ENCODE data around the gene DNMBP. TPM values are rescaled to one million over a fixed set of nuclear protein-coding genes. Genes with fewer than 3 reads are reported as not detected.

The DNMBP gene
- total and polyA plus RNA-seq, 2 of the 8 experiments (the other 6 are each of a cell fraction or from before 2014, with no cell fraction given): 19.1 to 26.4 TPM

DNA sequence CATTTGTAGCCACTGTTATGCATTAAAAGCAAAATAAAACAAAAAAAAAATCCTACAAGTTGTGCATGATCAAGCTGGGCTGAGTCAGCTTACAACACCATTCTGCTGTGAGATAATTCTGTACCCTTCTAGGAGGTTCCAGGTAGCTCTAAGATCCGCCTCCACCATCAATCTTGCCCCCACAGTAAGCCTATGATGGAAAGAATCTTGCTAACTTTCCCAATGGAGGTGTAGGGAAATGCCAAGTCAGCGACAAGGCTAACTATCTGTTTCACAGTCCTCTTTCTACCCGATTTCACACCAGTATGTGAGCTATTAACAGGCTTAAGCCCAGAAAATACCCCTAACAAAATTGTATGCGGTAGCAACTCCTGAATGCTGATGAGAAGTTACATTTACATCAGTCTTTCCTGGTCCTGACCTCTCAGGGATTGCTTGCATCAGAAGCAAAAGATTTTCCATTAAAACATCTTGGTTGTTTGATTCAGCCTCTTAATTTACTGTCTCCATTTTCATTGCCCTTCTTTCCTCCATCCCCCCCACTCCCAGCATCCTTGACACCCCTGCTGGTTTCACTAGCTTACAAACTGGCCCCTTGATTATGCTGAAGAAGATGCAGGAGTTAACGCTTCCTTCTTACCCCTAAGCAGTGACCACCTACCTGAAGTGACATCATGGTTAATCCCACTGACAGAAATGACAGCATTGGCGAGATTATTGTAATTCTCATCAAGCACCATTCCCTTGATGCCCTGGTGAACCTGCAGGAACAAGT lies 44.1 kb upstream of the DNMBP start:
- CTCF ChIA-PET (ENCODE audit: partially characterized antibody): interaction anchor here (0.9 to 1.4 kb wide), 5 partner anchors 9 to 204 kb away, joined by 3 to 6 read pairs (median 3); no protein-coding TSS in a partner anchor
- peak; percentile 32 for FAIRE-seq
- DNase-seq (ENCODE audit: low read depth in 1 of 2, low spot score in 2 of 2): no peak

More for the DNA sequence above, 44.1 kb upstream of the DNMBP start:
- TF ChIP-seq MAFK (IDR thresholded peaks at IDR 0.05; ENCODE audit: low read depth, low read length) (peak; percentile 53; the same call in 1 of the 2 replicates), CBX5 (IDR thresholded peaks at IDR 0.05; ENCODE audit: low read depth, low read length) (no peak)
- no peaks in the 10 kb centered on the region for H3K79me2 ChIP-seq (ENCODE audit: control insufficient read depth in 1 of 2, insufficient read depth in 2 of 2, low read length in 2 of 2)
- H3K36me3 ChIP-seq (ENCODE audit: control insufficient read depth in 2 of 4, insufficient read depth in 4 of 4, low read length in 3 of 4): no peaks in the 10 kb centered on the region
- WGBS, 2 experiments (ENCODE audit: extremely low coverage in 1 of 2, insufficient coverage in 1 of 2, insufficient read length in 1 of 2, insufficient replicate concordance in 2 of 2, low coverage in 1 of 2, low lambda C conversion rate in 2 of 2, missing lambda C conversion rate in 1 of 2): 81% methylated on average over 6 of the region's 6 CpGs; no CpG with 5 or more reads in 1 of the 2 experiments
- no peak overlapping the region for H3K14ac ChIP-seq (ENCODE audit: insufficient read length)
- H2BK15ac ChIP-seq (ENCODE audit: low read length): no peak overlapping the region
- no peak overlapping the region for H3K4me2 ChIP-seq (ENCODE audit: insufficient read depth in 1 of 2, low read depth in 2 of 2, low read length in 2 of 2)
- no peaks in the 10 kb centered on the region for H3K79me1 ChIP-seq (ENCODE audit: low read depth, low read length)
- H3K4me3 ChIP-seq (ENCODE audit: extremely low read depth in 1 of 4, insufficient read depth in 2 of 4, low read depth in 3 of 4, low read length in 4 of 4): no peak overlapping the region
- no peak overlapping the region for H2BK12ac ChIP-seq (ENCODE audit: low read depth, low read length)
- H3K27me3 ChIP-seq (replicated peaks in 1 of 4; ENCODE audit: control insufficient read depth in 3 of 4, extremely low read depth in 1 of 4, insufficient read depth in 3 of 4, low read length in 3 of 4): no peaks in the 10 kb centered on the region
- no peak overlapping the region for H4K8ac ChIP-seq (ENCODE audit: extremely low read depth, insufficient read depth, low read length)
- H4K91ac ChIP-seq (replicated peaks; ENCODE audit: insufficient read length, low read length): no peak overlapping the region
- no peak overlapping the region for H3K56ac ChIP-seq (replicated peaks; ENCODE audit: insufficient read length, low read depth, low read length)
- peaks cover 2 to 3% of the 10 kb centered on the region in 2 experiments; a peak in 2 of 4 replicates for H3K9me3 ChIP-seq (ENCODE audit: insufficient read depth in 2 of 2, low read depth in 1 of 2, low read length in 1 of 2)
- H2BK20ac ChIP-seq (ENCODE audit: low read length): no peak overlapping the region
- H3K23ac ChIP-seq (ENCODE audit: insufficient read length): no peak overlapping the region
- no peak overlapping the region for H2AK5ac ChIP-seq (ENCODE audit: low read depth, low read length)
- no peak overlapping the region for H2BK120ac ChIP-seq (replicated peaks; ENCODE audit: low read depth, low read length)
- H3K27ac ChIP-seq (ENCODE audit: low read depth, low read length): no peak overlapping the region
- H2BK5ac ChIP-seq (ENCODE audit: low read depth, low read length): no peak overlapping the region
- H2AFZ ChIP-seq (ENCODE audit: low read length): peak overlapping the region; percentile 70
- H3K9ac ChIP-seq (replicated peaks in 1 of 4; ENCODE audit: extremely low read depth in 1 of 4, low read depth in 3 of 4, low read length in 3 of 4): no peak overlapping the region
- POLR2A ChIA-PET (ENCODE audit: partially characterized antibody): interaction anchor here (0.6 kb wide), 1 partner anchor 41 kb away, joined by 3 read pairs; no protein-coding TSS in a partner anchor
- H4K20me1 ChIP-seq (replicated peaks in 1 of 2; ENCODE audit: control insufficient read depth in 1 of 2, insufficient read depth in 2 of 2, low read length in 2 of 2): no peaks in the 10 kb centered on the region
- H3K4ac ChIP-seq (replicated peaks; ENCODE audit: insufficient read length, low read depth, low read length): no peak overlapping the region
- H3K4me1 ChIP-seq (replicated peaks in 1 of 4; ENCODE audit: control insufficient read depth in 3 of 4, insufficient read depth in 4 of 4, low read length in 3 of 4): no peaks in the 10 kb centered on the region
- H3K18ac ChIP-seq (ENCODE audit: extremely low read depth, low read length): no peak overlapping the region
- H4K5ac ChIP-seq (ENCODE audit: insufficient read length, low read depth, low read length): no peak overlapping the region
- no peaks in the 10 kb centered on the region for H3K23me2 ChIP-seq (ENCODE audit: low read depth, low read length)

All from H1 (cell line).